Central memory CD4-positive, alpha-beta T cell (primary cell): ENCODE results near the gene NBPF3.
"Not testable (repeated sequence)": the region's sequence is repeated elsewhere in the genome, so short reads cannot be mapped to it uniquely, and the experiment has no call there.

Experiments used
- DNase-seq: peaks from one replicate; pipeline ENCODE4 v3.0.0; 2022

The NBPF3 gene

GRCh38 chr1:21496063-21496462 is 56.1 kb downstream of the NBPF3 start:
- no peak for DNase-seq

- no peak for DNase-seq
Measured at GRCh38 chr1:21496886-21497285, 56.9 kb downstream of the NBPF3 start.

GRCh38 chr1:21497466-21498061 is 57.6 kb downstream of the NBPF3 start:
- no peak for DNase-seq

- DNase-seq = no peak
Measured at GRCh38 chr1:21499283-21499950, 59.5 kb downstream of the NBPF3 start.

- no peak for DNase-seq
Measured at GRCh38 chr1:21503706-21504377, 63.9 kb downstream of the NBPF3 start.

GRCh38 chr1:21506804-21507203 is 66.9 kb downstream of the NBPF3 start:
- DNase-seq = no peak

- no peak for DNase-seq
Measured at GRCh38 chr1:21507511-21508270, 67.8 kb downstream of the NBPF3 start.

GRCh38 chr1:21508580-21509350 is 68.8 kb downstream of the NBPF3 start:
- DNase-seq = peak; percentile 35

GRCh38 chr1:21509351-21510112 is 69.6 kb downstream of the NBPF3 start, which contains the start of gene ALPL:
ALPL (plus strand) TSS chr1:21509423; CDS start chr1:21554082, 44,659 bp downstream.
- no peak for DNase-seq

- DNase-seq = no peak
Measured at GRCh38 chr1:21510113-21510493, 70.2 kb downstream of the NBPF3 start.

GRCh38 chr1:21510885-21511578 is 71.1 kb downstream of the NBPF3 start:
- DNase-seq = no peak

GRCh38 chr1:21511579-21512522 is 71.9 kb downstream of the NBPF3 start:
- DNase-seq = no peak

GRCh38 chr1:21514245-21514644 is 74.3 kb downstream of the NBPF3 start:
- DNase-seq = no peak

GRCh38 chr1:21517161-21517589 is 77.2 kb downstream of the NBPF3 start:
- no peak for DNase-seq

- no peak for DNase-seq
Measured at GRCh38 chr1:21517660-21518480, 77.9 kb downstream of the NBPF3 start.

- DNase-seq = no peak
Measured at GRCh38 chr1:21518774-21519455, 79.0 kb downstream of the NBPF3 start.

GRCh38 chr1:21519486-21520070 is 79.6 kb downstream of the NBPF3 start:
- DNase-seq = not testable (repeated sequence)
